Activated CD4-positive, alpha-beta T cell treated with anti-CD3 and anti-CD28 coated beads for 36 hours (primary cell): Measurements from ENCODE around the gene RCE1. TPM values are rescaled to one million over a fixed set of nuclear protein-coding genes. Genes with fewer than 3 reads are reported as not detected.
"Not testable (repeated sequence)": the region's sequence is repeated elsewhere in the genome, so short reads cannot be mapped to it uniquely, and the experiment has no call there.

Source experiments
- ATAC-seq: fragments of 200-7000 bp; cut with Tn5 transposase; one replicate; pipeline ENCODE4 v1.10.0; 2021; ENCODE audit warnings: mild to moderate bottlenecking, moderate library complexity
- CTCF ChIA-PET: fragments of 350-600 bp; sonication (Branson Sonifier 250); formaldehyde crosslinking; loops from one replicate; lab custom pipeline; 2021; ENCODE audit warnings: antibody characterized with exemption; lab: Charles Lee
- POLR2A ChIA-PET: fragments of 350-600 bp; sonication (Branson Sonifier 250); formaldehyde crosslinking; loops from one replicate; lab custom pipeline; 2021; ENCODE audit warnings: antibody characterized with exemption, inconsistent platforms; lab: Charles Lee
- DNase-seq: peaks from one replicate; pipeline ENCODE4 v3.0.0-alpha.2; 2020
- H3K27ac Mint-ChIP-seq: one replicate; pipeline ENCODE4 v1.8.0; 2021; ENCODE audit warnings: mixed read lengths
- H3K27me3 Mint-ChIP-seq: one replicate; pipeline ENCODE4 v1.8.0; 2021; ENCODE audit warnings: mixed read lengths
- H3K36me3 Mint-ChIP-seq: one replicate; pipeline ENCODE4 v1.8.0; 2021; ENCODE audit warnings: low read depth, mixed read lengths
- H3K4me1 Mint-ChIP-seq: one replicate; pipeline ENCODE4 v1.8.0; 2021; ENCODE audit warnings: mixed read lengths
- H3K4me3 Mint-ChIP-seq: one replicate; pipeline ENCODE4 v1.8.0; 2021; ENCODE audit warnings: mild to moderate bottlenecking, moderate library complexity, mixed read lengths
- H3K9me3 Mint-ChIP-seq: one replicate; pipeline ENCODE4 v1.8.0; 2021; ENCODE audit warnings: low read depth, mixed read lengths
- intact Hi-C, 2 experiments: fragments of 100-400 bp; cut with DNase I in 1 of 2; cut with micrococcal nuclease in 1 of 2; formaldehyde crosslinking; loops; one replicate each; pipeline versions ENCODE4 v1.14.2 to v1.15.1; 2022 to 2024; cut with DNase I, micrococcal nuclease
- total RNA-seq, 2 experiments: library from RNA; stranded (reverse); gene quantifications; one replicate each; pipeline ENCODE4 v1.2.3, GENCODE V29; 2021

RCE1 gene
- 10 to 100 TPM; 24.9 to 25.6 TPM for total RNA-seq

DNA sequence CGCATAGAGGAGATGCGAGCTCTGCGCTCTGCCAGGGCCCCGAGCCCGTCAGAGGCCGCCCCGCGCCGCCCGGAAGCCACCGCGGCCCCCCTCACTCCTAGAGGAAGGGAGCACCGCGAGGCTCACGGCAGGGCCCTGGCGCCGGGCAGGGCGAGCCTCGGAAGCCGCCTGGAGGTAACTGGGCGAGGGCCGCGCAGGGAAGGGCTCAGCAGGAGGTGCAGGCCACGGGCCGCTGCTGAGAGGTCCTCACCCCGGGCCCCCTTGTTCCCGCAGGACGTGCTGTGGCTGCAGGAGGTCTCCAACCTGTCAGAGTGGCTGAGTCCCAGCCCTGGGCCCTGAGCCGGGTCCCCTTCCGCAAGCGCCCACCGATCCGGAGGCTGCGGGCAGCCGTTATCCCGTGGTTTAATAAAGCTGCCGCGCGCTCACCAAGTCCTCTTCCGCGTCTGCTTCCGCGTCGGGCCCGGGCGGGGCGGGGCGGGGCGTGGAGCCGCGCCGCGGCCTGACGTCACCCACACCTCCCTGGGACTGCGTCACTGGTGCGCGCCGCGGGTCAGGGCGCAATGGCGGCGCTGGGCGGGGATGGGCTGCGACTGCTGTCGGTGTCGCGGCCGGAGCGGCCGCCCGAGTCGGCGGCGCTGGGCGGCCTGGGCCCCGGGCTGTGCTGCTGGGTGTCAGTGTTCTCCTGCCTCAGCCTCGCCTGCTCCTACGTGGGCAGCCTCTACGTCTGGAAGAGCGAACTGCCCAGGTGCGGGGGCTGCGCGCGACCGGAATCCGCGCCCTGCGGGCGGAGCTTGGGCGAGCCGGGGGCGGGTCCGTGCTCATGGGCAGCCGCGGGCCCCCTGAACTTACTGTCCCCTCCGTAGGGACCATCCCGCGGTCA is at the start of gene RCE1:
Gene RCE1 (plus strand): TSS at position 546 of the 880 bp plus-strand sequence. CDS start 15 bp downstream, at position 561.
- H3K4me3 Mint-ChIP-seq = peak within 1 kb of the TSS; percentile 92
- H3K9me3 Mint-ChIP-seq = no peaks in the 10 kb centered on the region
- ChIA-PET CTCF (interaction anchor here (0.6 to 3.3 kb wide), 8 partner anchors 9 to 362 kb away, joined by 3 to 11 read pairs (median 4); no protein-coding TSS in a partner anchor), POLR2A (interaction anchor here (0.6 to 2.0 kb wide), 6 partner anchors 9 to 557 kb away, joined by 3 to 10 read pairs (median 6); partner anchors contain the start of gene DPP3)
- peaks cover 51% of the 10 kb centered on the region for H3K4me1 Mint-ChIP-seq
- DNase-seq (peak; percentile 95), ATAC-seq (peak; percentile 85)
- H3K36me3 Mint-ChIP-seq = peaks cover 30% of the 10 kb centered on the region
- peak within 1 kb of the TSS; percentile 92 for H3K27ac Mint-ChIP-seq
- H3K27me3 Mint-ChIP-seq = no peaks in the 10 kb centered on the region
- intact Hi-C loops = loop anchor here (1.0 to 5.0 kb wide), 19 partner anchors 13 to 1618 kb away; partner anchors contain the start of genes CCDC87 (in 2 of the 2), CCS (in 2 of the 2), ACTN3 (in 1 of the 2) and DPP3 (in 1 of the 2)

- intact Hi-C loops, H3K36me3 Mint-ChIP-seq, H3K9me3 Mint-ChIP-seq, DNase-seq, H3K4me3 Mint-ChIP-seq, POLR2A ChIA-PET, H3K27ac Mint-ChIP-seq, ATAC-seq, H3K27me3 Mint-ChIP-seq, H3K4me1 Mint-ChIP-seq: not testable (repeated sequence)
- CTCF ChIA-PET = interaction anchor here (0.8 kb wide), 1 partner anchor 52 kb away, joined by 3 read pairs; no protein-coding TSS in a partner anchor
Measured at GRCh38 chr11:66799815-66800214, 43.4 kb upstream of the RCE1 start.

DNA sequence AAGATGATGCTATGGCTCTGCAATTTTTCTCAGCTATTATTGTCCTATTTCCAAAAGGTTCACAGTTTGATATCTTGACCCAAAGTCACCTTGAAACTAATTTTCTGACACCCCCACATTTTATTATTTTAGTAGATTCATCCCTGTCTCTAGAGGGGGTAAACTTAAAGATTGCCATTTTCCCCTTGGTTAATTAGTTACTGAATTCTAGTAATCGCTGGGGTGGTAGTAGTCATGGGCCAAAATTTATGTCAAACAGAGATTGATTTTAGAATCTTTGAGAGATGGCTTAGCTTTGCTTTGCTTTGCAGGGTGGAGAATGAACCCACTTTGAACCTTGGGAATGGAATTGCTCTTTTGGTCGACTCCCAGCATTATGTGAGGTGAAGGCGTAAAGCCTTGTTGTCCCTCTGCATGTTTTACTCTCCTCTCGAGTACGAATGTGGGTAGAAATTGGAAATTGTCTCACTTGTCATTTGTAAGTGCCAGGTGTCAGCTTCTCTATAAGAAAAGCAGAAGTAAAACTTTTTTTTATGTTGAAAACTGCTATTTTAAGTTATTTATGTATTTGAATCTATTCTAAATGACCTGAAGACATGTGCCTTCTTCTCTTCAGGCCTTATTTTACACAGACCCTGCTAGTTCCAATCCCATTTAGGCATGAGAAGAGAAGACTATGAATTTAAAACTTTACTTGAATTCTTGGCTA is 42.4 kb upstream of the RCE1 start:
- H3K27me3 Mint-ChIP-seq = no peaks in the 10 kb centered on the region
- H3K9me3 Mint-ChIP-seq = no peaks in the 10 kb centered on the region
- H3K27ac Mint-ChIP-seq = no peak overlapping the region
- DNase-seq = no peak
- ChIA-PET CTCF (interaction anchor here (0.8 kb wide), 1 partner anchor 51 kb away, joined by 3 read pairs; no protein-coding TSS in a partner anchor), POLR2A (no interaction called here)
- H3K4me3 Mint-ChIP-seq = no peak overlapping the region
- no peaks in the 10 kb centered on the region for H3K4me1 Mint-ChIP-seq
- intact Hi-C loops = no loop called here
- ATAC-seq = no peak
- peaks cover under 1% of the 10 kb centered on the region for H3K36me3 Mint-ChIP-seq

GRCh38 chr11:66809592-66809991 is 33.6 kb upstream of the RCE1 start:
- ChIA-PET CTCF (no interaction called here), POLR2A (no interaction called here)
- Mint-ChIP-seq H3K36me3 (peaks cover 4% of the 10 kb centered on the region), H3K4me1 (no peaks in the 10 kb centered on the region), H3K9me3 (no peaks in the 10 kb centered on the region), H3K27me3 (no peaks in the 10 kb centered on the region), H3K4me3 (no peak overlapping the region), H3K27ac (no peak overlapping the region)
- ATAC-seq = no peak
- DNase-seq = no peak
- intact Hi-C loops = no loop called here

DNA sequence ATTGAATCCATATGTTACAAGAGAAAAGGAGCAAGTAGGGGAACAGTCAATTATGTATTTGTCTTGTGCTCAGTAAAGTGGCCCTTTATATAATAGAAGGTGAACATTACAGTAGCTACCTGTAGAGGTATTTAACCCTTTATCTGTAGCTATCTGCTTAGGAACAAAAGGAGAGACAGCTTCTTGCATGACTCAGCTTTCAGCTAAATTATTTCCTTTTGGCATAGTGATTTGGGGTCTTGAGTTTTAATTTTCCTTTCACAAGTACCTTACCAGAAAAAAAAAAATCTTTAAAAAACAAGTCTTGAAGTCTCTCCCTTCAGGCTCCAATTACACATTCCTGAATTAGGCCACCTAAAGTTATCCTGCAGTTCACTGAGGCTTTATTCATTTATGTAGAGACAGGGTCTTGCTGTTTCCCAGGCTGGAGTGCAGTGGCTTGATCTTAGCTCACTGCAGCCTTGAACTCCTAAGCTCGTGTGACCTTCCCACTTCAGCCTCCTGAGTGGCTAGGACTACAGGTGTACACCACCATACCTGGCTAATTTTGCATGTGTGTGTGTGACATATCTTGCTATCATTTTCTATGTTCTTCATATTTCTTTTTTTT is 32.6 kb upstream of the RCE1 start:
- no peaks in the 10 kb centered on the region for H3K27me3 Mint-ChIP-seq
- intact Hi-C loops = no loop called here

DNA sequence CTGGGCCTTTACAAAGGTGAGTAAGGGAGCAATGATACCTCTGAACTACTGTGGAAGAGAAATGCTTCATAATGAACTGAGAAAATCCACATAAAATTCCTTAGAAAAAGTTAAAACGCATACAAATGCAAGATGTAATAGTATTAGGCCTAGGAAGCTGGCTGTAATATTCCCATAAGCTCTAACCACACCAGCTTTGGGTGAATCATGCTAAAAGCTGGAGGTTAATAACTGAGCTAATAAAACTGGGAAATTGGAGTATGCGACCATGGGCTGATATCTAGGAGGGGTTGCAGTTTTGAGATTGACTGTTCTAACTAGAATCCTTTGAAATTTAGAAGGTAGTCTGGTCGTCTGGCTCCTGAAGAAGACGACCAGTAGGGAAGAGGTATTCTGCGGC is 28.6 kb upstream of the RCE1 start:
- ATAC-seq = no peak
- peaks cover 5% of the 10 kb centered on the region for H3K4me1 Mint-ChIP-seq
- intact Hi-C loops = no loop called here

More for the DNA sequence above, 32.6 kb upstream of the RCE1 start:
- Mint-ChIP-seq H3K9me3 (no peaks in the 10 kb centered on the region), H3K4me3 (no peak overlapping the region), H3K4me1 (peaks cover 3% of the 10 kb centered on the region), H3K27ac (no peak overlapping the region), H3K36me3 (peaks cover 4% of the 10 kb centered on the region)
- POLR2A ChIA-PET = no interaction called here
- ATAC-seq = no peak
- CTCF ChIA-PET = no interaction called here
- DNase-seq = no peak

DNA sequence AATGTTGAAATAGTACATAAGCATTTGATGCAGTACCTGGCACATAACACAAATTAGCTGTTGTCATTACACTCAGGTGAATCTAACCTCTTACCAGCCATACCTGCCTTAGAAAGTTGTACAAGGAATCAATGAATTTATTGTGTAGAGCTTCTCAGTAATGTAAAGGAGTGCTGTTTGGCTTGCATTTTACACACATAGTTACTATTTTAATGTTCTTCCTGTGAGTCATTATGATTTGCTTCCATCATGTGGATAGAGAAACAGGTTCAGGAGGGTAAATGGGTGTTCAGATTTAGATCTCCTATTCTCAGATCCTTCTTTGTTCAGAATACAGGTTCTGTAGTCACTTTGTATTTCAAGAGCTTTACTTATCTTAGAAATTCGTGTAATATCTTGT is 27.6 kb upstream of the RCE1 start:
- peaks cover 5% of the 10 kb centered on the region for H3K4me1 Mint-ChIP-seq
- intact Hi-C loops = no loop called here
- no peaks in the 10 kb centered on the region for H3K9me3 Mint-ChIP-seq
- ATAC-seq (peak; percentile 47), DNase-seq (no peak)
- H3K36me3 Mint-ChIP-seq = no peaks in the 10 kb centered on the region
- no peak overlapping the region for H3K4me3 Mint-ChIP-seq
- no peaks in the 10 kb centered on the region for H3K27me3 Mint-ChIP-seq
- H3K27ac Mint-ChIP-seq = no peak overlapping the region
- CTCF ChIA-PET = interaction anchor here (0.5 to 1.0 kb wide), 2 partner anchors 26 to 210 kb away, joined by 3 read pairs; no protein-coding TSS in a partner anchor
- POLR2A ChIA-PET = no interaction called here

More for the DNA sequence above, 28.6 kb upstream of the RCE1 start:
- H3K4me3 Mint-ChIP-seq = no peak overlapping the region
- no peaks in the 10 kb centered on the region for H3K36me3 Mint-ChIP-seq
- ChIA-PET POLR2A (no interaction called here), CTCF (no interaction called here)
- no peak overlapping the region for H3K27ac Mint-ChIP-seq
- no peaks in the 10 kb centered on the region for H3K9me3 Mint-ChIP-seq
- H3K27me3 Mint-ChIP-seq = no peaks in the 10 kb centered on the region
- DNase-seq = no peak

GRCh38 chr11:66818231-66818955 is 24.8 kb upstream of the RCE1 start:
- intact Hi-C loops = no loop called here
- CTCF ChIA-PET = interaction anchor here (0.5 kb wide), 1 partner anchor 157 kb away, joined by 4 read pairs; no protein-coding TSS in a partner anchor
- no peaks in the 10 kb centered on the region for H3K36me3 Mint-ChIP-seq

GRCh38 chr11:66820381-66820780 is 22.9 kb upstream of the RCE1 start:
- no peaks in the 10 kb centered on the region for H3K27me3 Mint-ChIP-seq
- POLR2A ChIA-PET = no interaction called here
- no peak overlapping the region for H3K4me3 Mint-ChIP-seq
- ATAC-seq (no peak), DNase-seq (no peak)
- CTCF ChIA-PET = interaction anchor here (0.9 kb wide), 1 partner anchor 202 kb away, joined by 3 read pairs; no protein-coding TSS in a partner anchor
- H3K9me3 Mint-ChIP-seq = no peaks in the 10 kb centered on the region
- no peak overlapping the region for H3K27ac Mint-ChIP-seq
- peaks cover 5% of the 10 kb centered on the region for H3K4me1 Mint-ChIP-seq
- intact Hi-C loops = no loop called here
- no peaks in the 10 kb centered on the region for H3K36me3 Mint-ChIP-seq

More at GRCh38 chr11:66818231-66818955, 24.8 kb upstream of the RCE1 start:
- Mint-ChIP-seq H3K4me1 (peaks cover 5% of the 10 kb centered on the region), H3K27me3 (no peaks in the 10 kb centered on the region), H3K27ac (no peak overlapping the region), H3K9me3 (no peaks in the 10 kb centered on the region), H3K4me3 (no peak overlapping the region)
- ATAC-seq (no peak), DNase-seq (no peak)
- POLR2A ChIA-PET = no interaction called here

GRCh38 chr11:66820901-66821300 is 22.3 kb upstream of the RCE1 start:
- ChIA-PET POLR2A (no interaction called here), CTCF (interaction anchor here (0.9 kb wide), 1 partner anchor 201 kb away, joined by 3 read pairs; no protein-coding TSS in a partner anchor)
- Mint-ChIP-seq H3K27me3 (no peaks in the 10 kb centered on the region), H3K4me1 (no peaks in the 10 kb centered on the region), H3K27ac (no peak overlapping the region), H3K36me3 (no peaks in the 10 kb centered on the region), H3K9me3 (no peaks in the 10 kb centered on the region), H3K4me3 (no peak overlapping the region)
- intact Hi-C loops = no loop called here
- no peak for DNase-seq
- ATAC-seq = no peak
